ENCODE data around the gene FGF14. TPM values are rescaled to one million over a fixed set of nuclear protein-coding genes. Genes with fewer than 3 reads are reported as not detected.

FGF14 gene
- total and polyA plus RNA-seq, 4 donors, result 19.3 to 59.7 (median 38.0) TPM

DNA sequence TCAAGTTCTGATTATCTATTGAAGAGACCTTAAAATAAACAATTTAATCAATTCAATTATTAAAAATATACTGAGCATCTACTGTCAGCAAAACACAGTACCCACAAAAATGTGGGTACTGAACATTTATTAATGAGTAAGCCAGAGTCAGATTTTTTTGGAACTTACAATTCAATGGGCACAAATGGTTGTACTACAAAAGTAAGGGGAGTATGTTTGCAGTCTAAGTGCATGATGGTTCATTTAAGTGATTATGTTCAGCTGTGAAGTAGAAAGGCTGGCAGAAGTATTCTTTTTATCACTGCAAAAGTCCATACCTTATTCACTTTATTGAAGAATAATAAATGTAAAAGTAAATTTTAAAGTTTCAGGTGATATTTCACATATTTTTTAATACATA lies 27.6 kb downstream of the FGF14 start:
- no peaks in the 10 kb centered on the region for H3K4me1 ChIP-seq (ENCODE audit: control insufficient read depth, insufficient read depth, low read length)
- H3K36me3 ChIP-seq (ENCODE audit: control insufficient read depth, insufficient read depth, low read length), result no peaks in the 10 kb centered on the region
- no peak for DNase-seq (ENCODE audit: low read depth in 4 of 6, low spot score in 6 of 6)
- H3K27ac ChIP-seq (ENCODE audit: low read depth, low read length), result no peak overlapping the region
- H3K27me3 ChIP-seq (ENCODE audit: control insufficient read depth, insufficient read depth, low read length), result no peaks in the 10 kb centered on the region
- H3K4me3 ChIP-seq (ENCODE audit: low read depth, low read length), result no peak overlapping the region
- no peaks in the 10 kb centered on the region for H3K9me3 ChIP-seq (ENCODE audit: control insufficient read depth, insufficient read depth, low read length)

DNA sequence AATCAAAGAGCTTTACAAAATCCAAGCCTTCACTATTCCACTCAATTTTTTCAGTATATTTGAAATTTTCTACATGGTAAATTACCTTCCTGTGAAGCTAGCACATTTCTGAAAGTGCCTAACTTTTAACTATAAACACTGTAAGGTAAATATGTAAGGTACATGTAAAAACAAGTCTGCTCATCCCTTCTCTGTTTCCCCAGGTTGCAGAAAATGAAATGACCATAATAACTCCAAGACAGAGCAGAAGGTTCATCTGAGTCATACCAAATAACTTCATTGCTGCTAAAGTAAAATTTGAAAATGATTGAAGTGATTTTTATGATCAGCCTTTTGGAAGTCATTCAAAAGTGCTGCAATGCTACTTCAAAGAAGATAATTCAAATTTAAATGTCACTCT lies 28.6 kb downstream of the FGF14 start:
- H3K27ac ChIP-seq (ENCODE audit: low read depth, low read length), result no peak overlapping the region
- no peak for DNase-seq (ENCODE audit: low read depth in 4 of 6, low spot score in 6 of 6)
- no peaks in the 10 kb centered on the region for H3K36me3 ChIP-seq (ENCODE audit: control insufficient read depth, insufficient read depth, low read length)
- no peaks in the 10 kb centered on the region for H3K4me1 ChIP-seq (ENCODE audit: control insufficient read depth, insufficient read depth, low read length)
- no peaks in the 10 kb centered on the region for H3K9me3 ChIP-seq (ENCODE audit: control insufficient read depth, insufficient read depth, low read length)
- H3K27me3 ChIP-seq (ENCODE audit: control insufficient read depth, insufficient read depth, low read length), result no peaks in the 10 kb centered on the region
- no peak overlapping the region for H3K4me3 ChIP-seq (ENCODE audit: low read depth, low read length)

DNA sequence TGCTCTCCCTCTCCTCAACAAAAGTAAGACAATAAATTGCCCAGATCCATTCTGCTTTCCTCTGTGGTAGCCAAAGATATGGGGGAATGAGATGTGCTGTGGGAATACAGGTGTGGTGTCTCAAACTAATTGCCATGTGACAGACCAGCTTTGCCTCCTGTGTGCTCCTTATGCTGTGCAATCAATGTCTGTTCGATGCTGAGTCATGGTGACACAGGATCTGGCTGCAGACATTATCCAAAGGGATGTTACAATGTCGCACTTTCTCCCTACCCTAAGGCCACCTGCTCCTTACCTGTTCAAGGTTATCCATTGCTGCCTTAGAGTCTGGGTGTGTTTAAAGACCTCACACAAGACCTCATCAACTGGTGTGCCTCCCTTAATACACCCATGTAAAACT lies 32.5 kb downstream of the FGF14 start:
- DNase-seq (ENCODE audit: low read depth in 4 of 6, low spot score in 6 of 6), result no peak
- Histone ChIP-seq H3K27ac (ENCODE audit: low read depth, low read length) (no peak overlapping the region), H3K36me3 (ENCODE audit: control insufficient read depth, insufficient read depth, low read length) (no peaks in the 10 kb centered on the region), H3K4me3 (ENCODE audit: low read depth, low read length) (no peak overlapping the region), H3K27me3 (ENCODE audit: control insufficient read depth, insufficient read depth, low read length) (no peaks in the 10 kb centered on the region), H3K9me3 (ENCODE audit: control insufficient read depth, insufficient read depth, low read length) (no peaks in the 10 kb centered on the region), H3K4me1 (ENCODE audit: control insufficient read depth, insufficient read depth, low read length) (no peaks in the 10 kb centered on the region)
- WGBS (ENCODE audit: insufficient coverage), result 100% methylated on average over 1 of the region's 2 CpGs

DNA sequence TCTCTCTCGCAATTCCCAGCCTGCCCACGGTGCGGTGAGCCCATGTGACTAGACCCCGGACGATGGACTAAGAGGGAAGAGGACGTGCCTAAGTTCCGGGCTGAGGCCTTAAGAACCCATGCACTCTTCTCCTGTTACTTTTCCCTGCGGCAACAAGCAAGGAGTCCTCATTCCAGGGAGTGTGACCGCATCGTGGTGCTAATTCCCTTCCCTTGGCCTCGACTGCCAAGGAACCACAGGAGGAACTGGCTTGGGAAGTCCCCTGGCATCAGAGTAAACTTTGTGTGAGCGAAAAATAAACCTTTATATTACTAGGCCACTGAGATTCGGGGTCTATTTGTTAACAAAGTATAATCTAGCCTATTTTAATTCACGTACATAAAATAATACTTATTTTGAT lies 34.0 kb downstream of the FGF14 start:
- no peak for DNase-seq (ENCODE audit: low read depth in 4 of 6, low spot score in 6 of 6)
- Histone ChIP-seq H3K27me3 (ENCODE audit: control insufficient read depth, insufficient read depth, low read length) (no peaks in the 10 kb centered on the region), H3K27ac (ENCODE audit: low read depth, low read length) (no peak overlapping the region), H3K9me3 (ENCODE audit: control insufficient read depth, insufficient read depth, low read length) (no peaks in the 10 kb centered on the region), H3K4me3 (ENCODE audit: low read depth, low read length) (no peak overlapping the region), H3K4me1 (ENCODE audit: control insufficient read depth, insufficient read depth, low read length) (no peaks in the 10 kb centered on the region), H3K36me3 (ENCODE audit: control insufficient read depth, insufficient read depth, low read length) (no peaks in the 10 kb centered on the region)
- WGBS (ENCODE audit: insufficient coverage), result 98% methylated on average over 10 of the region's 14 CpGs

DNA sequence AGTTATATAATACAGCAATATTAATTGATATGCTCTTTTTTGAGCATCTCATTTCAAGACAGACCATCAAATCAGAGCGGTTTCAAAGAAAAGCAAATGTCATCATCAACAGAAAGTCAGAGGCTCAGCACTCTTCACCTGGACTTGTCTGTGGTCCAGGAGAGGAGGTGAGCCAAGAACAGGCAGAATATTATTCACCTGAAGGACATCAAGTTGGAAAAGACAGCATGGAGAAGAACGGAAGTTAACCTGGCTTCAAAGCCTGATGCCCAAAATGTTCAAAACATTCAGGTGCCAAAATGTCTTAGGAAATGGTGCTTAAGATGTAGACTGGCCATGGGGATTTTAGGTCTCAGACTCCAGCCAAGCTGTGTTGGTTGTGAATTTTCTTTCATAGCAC lies 40.7 kb downstream of the FGF14 start:
- no peak for DNase-seq (ENCODE audit: low read depth in 4 of 6, low spot score in 6 of 6)
- Histone ChIP-seq H3K36me3 (ENCODE audit: control insufficient read depth, insufficient read depth, low read length) (no peaks in the 10 kb centered on the region), H3K27ac (ENCODE audit: low read depth, low read length) (no peak overlapping the region), H3K4me3 (ENCODE audit: low read depth, low read length) (no peak overlapping the region), H3K27me3 (ENCODE audit: control insufficient read depth, insufficient read depth, low read length) (no peaks in the 10 kb centered on the region), H3K4me1 (ENCODE audit: control insufficient read depth, insufficient read depth, low read length) (no peaks in the 10 kb centered on the region), H3K9me3 (ENCODE audit: control insufficient read depth, insufficient read depth, low read length) (no peaks in the 10 kb centered on the region)
- 92% methylated on average over 1 of the region's 2 CpGs for WGBS (ENCODE audit: insufficient coverage)

DNA sequence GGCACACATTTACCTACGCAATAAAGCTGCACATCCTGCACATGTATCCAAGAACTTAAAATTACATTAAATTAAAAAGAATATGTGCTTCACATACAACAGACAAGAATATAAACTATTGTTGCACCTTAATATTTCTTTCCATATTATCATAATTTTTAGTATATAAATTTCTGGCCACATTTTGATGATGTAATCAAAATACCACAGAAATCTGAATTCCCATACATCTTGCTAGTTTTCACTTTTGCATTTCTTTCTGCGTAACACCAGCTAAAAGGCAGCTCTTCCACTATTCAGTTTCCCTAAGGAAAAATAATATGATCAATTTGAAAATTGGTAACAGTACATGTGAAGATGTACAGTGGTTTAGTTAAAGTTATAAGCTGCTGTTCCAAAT lies 42.6 kb downstream of the FGF14 start:
- Histone ChIP-seq H3K27me3 (ENCODE audit: control insufficient read depth, insufficient read depth, low read length) (no peaks in the 10 kb centered on the region), H3K27ac (ENCODE audit: low read depth, low read length) (no peak overlapping the region), H3K36me3 (ENCODE audit: control insufficient read depth, insufficient read depth, low read length) (no peaks in the 10 kb centered on the region), H3K4me3 (ENCODE audit: low read depth, low read length) (no peak overlapping the region), H3K9me3 (ENCODE audit: control insufficient read depth, insufficient read depth, low read length) (no peaks in the 10 kb centered on the region), H3K4me1 (ENCODE audit: control insufficient read depth, insufficient read depth, low read length) (no peaks in the 10 kb centered on the region)
- no peak for DNase-seq (ENCODE audit: low read depth in 4 of 6, low spot score in 6 of 6)
- WGBS (ENCODE audit: insufficient coverage), result no CpG with 5 or more reads among the region's 2 CpGs

DNA sequence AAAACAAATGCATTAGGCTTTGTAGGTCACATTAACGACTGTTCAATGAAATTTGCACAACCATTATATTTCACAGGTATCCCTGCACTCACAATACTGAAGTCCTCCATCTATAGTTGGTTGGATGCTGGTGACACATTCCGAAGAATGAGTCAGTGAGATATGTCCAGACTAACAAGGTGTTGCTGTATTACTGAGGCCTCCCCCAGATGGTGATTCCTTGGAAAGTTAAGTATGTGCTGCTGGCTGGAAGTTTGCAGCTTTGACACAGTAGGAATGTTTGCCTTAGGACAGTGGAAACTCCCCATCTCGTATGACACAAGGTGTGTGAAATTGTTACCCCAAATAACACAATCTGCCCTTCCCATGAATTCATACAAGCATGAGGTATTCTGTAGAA lies 46.6 kb downstream of the FGF14 start:
- WGBS (ENCODE audit: insufficient coverage), result no CpG with 5 or more reads among the region's 3 CpGs
- Histone ChIP-seq H3K4me3 (ENCODE audit: low read depth, low read length) (no peak overlapping the region), H3K36me3 (ENCODE audit: control insufficient read depth, insufficient read depth, low read length) (no peaks in the 10 kb centered on the region), H3K4me1 (ENCODE audit: control insufficient read depth, insufficient read depth, low read length) (no peaks in the 10 kb centered on the region), H3K27ac (ENCODE audit: low read depth, low read length) (no peak overlapping the region), H3K9me3 (ENCODE audit: control insufficient read depth, insufficient read depth, low read length) (no peaks in the 10 kb centered on the region), H3K27me3 (ENCODE audit: control insufficient read depth, insufficient read depth, low read length) (no peaks in the 10 kb centered on the region)
- DNase-seq (ENCODE audit: low read depth in 4 of 6, low spot score in 6 of 6), result no peak

DNA sequence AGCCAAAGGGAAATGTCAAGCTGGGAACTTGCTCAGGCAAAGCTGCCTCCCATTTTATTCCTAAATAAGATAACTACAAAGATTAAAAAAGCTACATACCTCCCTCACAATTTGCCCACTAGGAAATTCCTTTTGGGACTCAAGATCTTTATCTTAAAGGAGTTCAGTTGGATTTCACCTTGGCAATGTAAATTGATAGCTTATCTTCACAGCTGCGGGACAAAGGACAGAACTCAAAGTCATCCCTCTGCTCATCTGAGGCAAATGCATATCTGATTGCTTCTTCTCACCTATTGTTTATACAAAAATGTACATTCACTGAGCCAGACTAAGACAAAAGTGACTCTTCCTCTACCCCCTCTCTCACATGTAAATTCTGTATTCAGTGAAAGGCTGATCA lies 47.8 kb downstream of the FGF14 start:
- no peaks in the 10 kb centered on the region for H3K27me3 ChIP-seq (ENCODE audit: control insufficient read depth, insufficient read depth, low read length)
- no peak overlapping the region for H3K27ac ChIP-seq (ENCODE audit: low read depth, low read length)
- no peak for DNase-seq (ENCODE audit: low read depth in 4 of 6, low spot score in 6 of 6)
- H3K9me3 ChIP-seq (ENCODE audit: control insufficient read depth, insufficient read depth, low read length), result no peaks in the 10 kb centered on the region
- H3K4me1 ChIP-seq (ENCODE audit: control insufficient read depth, insufficient read depth, low read length), result no peaks in the 10 kb centered on the region
- H3K36me3 ChIP-seq (ENCODE audit: control insufficient read depth, insufficient read depth, low read length), result no peaks in the 10 kb centered on the region
- no peak overlapping the region for H3K4me3 ChIP-seq (ENCODE audit: low read depth, low read length)
- WGBS (ENCODE audit: insufficient coverage), result 100% methylated on average over 1 of the region's 1 CpG

DNA sequence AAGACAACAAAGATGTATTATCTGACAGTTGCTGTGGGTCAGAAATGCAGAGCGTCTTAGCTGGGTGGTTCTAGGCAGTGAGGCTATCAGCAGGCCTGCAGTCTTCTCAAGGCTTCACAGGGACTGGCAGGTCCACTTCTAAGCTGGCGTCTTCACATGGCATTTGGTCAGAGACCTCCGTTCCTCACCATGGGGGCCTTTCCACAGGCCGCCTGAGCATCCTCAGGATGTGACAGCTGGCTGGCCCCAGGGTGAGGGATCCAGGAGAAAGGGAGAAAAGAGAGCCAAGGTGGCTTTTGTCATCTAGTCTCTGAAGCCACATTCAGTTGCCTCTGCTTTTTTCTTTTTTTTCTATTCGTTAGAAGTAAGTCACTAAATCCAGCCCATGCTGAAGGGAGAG lies 50.3 kb downstream of the FGF14 start:
- no peak for DNase-seq (ENCODE audit: low read depth in 4 of 6, low spot score in 6 of 6)
- Histone ChIP-seq H3K4me1 (ENCODE audit: control insufficient read depth, insufficient read depth, low read length) (no peaks in the 10 kb centered on the region), H3K36me3 (ENCODE audit: control insufficient read depth, insufficient read depth, low read length) (no peaks in the 10 kb centered on the region), H3K27me3 (ENCODE audit: control insufficient read depth, insufficient read depth, low read length) (no peaks in the 10 kb centered on the region), H3K27ac (ENCODE audit: low read depth, low read length) (no peak overlapping the region), H3K4me3 (ENCODE audit: low read depth, low read length) (no peak overlapping the region), H3K9me3 (ENCODE audit: control insufficient read depth, insufficient read depth, low read length) (no peaks in the 10 kb centered on the region)
- 71% methylated on average over 2 of the region's 5 CpGs for WGBS (ENCODE audit: insufficient coverage)

DNA sequence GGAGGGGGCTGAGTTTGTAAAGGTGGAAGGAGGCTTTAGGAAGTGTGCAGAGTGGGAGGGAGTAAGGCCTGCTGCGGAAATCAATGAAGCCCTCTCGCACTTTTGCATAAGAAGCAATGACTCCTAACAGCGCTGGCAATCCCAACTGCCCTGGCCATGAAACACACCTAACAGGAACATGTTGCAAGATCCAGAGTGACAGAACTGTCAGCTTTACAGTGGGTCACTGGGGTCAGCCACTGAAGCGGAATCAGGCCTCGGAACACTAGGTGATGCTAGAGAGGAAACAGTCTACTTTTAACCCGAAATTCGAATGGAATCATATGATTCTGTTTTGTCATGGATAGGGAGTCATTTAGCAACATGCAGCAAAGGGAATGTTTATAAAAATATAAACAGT lies 54.4 kb downstream of the FGF14 start:
- Histone ChIP-seq H3K27me3 (ENCODE audit: control insufficient read depth, insufficient read depth, low read length) (no peaks in the 10 kb centered on the region), H3K36me3 (ENCODE audit: control insufficient read depth, insufficient read depth, low read length) (no peaks in the 10 kb centered on the region), H3K9me3 (ENCODE audit: control insufficient read depth, insufficient read depth, low read length) (no peaks in the 10 kb centered on the region), H3K4me1 (ENCODE audit: control insufficient read depth, insufficient read depth, low read length) (no peaks in the 10 kb centered on the region), H3K4me3 (ENCODE audit: low read depth, low read length) (no peak overlapping the region), H3K27ac (ENCODE audit: low read depth, low read length) (no peak overlapping the region)
- DNase-seq (ENCODE audit: low read depth in 4 of 6, low spot score in 6 of 6), result no peak
- 96% methylated on average over 5 of the region's 7 CpGs for WGBS (ENCODE audit: insufficient coverage)

DNA sequence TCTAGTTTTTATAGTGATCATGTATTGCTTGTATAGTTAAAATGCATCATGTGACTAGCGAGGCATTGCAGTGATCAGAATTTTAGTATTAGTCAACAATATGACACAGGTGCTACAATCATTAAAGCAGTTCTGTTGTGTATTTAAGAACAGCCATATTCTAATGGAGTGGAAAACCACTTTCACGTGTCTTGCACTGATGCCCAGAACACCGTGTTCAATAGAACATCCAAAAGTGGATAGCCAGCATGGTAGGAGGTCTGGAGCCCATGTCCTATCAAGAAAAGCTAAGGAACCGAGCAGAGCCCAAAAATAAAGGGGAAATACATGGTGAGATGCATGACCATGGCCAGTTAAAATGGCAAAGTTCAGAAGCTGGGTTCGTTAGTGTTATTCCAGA lies 55.1 kb downstream of the FGF14 start:
- Histone ChIP-seq H3K36me3 (ENCODE audit: control insufficient read depth, insufficient read depth, low read length) (no peaks in the 10 kb centered on the region), H3K9me3 (ENCODE audit: control insufficient read depth, insufficient read depth, low read length) (no peaks in the 10 kb centered on the region), H3K27ac (ENCODE audit: low read depth, low read length) (no peak overlapping the region), H3K27me3 (ENCODE audit: control insufficient read depth, insufficient read depth, low read length) (no peaks in the 10 kb centered on the region), H3K4me1 (ENCODE audit: control insufficient read depth, insufficient read depth, low read length) (no peaks in the 10 kb centered on the region), H3K4me3 (ENCODE audit: low read depth, low read length) (no peak overlapping the region)
- WGBS (ENCODE audit: insufficient coverage), result 98% methylated on average over 4 of the region's 5 CpGs
- DNase-seq (ENCODE audit: low read depth in 4 of 6, low spot score in 6 of 6), result no peak

All from spinal cord (tissue), 10 donors.